Measurements from ENCODE around the gene UTP18.

DNA sequence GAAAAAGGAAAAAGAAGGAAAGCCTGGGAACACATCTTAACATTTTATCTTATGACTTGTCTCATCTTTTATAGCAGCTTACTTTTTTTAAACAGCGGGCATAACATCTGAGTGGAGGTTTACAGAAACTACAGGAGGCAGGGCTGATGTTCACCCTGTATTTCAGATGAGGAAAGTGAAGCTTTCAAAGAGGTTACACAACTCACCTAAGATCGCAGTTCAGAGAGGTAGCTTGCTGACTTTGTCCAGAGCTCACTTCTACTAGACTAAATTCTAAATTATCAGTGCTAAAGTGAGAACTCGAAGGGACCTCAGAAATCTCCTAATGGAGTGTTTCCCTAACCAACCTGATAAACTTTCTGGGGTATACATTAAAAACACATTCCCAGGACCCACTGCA is 4.2 kb upstream of the UTP18 start:
- TF ChIP-seq EZH2 (IDR thresholded peaks at IDR 0.05; ENCODE audit: low read length, unreplicated experiment) (no peak), CTCF (conservative IDR thresholded peaks at IDR 0.05; ENCODE audit: low read depth, low read length) (no peak)
